H9 (cell line): ENCODE measurements around the gene SNX25. TPM values are rescaled to one million over a fixed set of nuclear protein-coding genes. Genes with fewer than 3 reads are reported as not detected.

Experiments
- DNase-seq: peaks from one replicate; pipeline ENCODE4 v3.0.0-alpha.2; 2017
- H2AFZ ChIP-seq: one replicate; pipeline ENCODE4 v1.6.1; 2013; ENCODE audit warnings: mild to moderate bottlenecking, low read length, control low read depth, moderate library complexity
- H2AK5ac ChIP-seq: 2 replicates; pipeline ENCODE4 v1.6.1; 2013; ENCODE audit warnings: low read length, control low read depth, mixed read lengths; ENCODE audit not compliant: insufficient read length
- H2BK120ac ChIP-seq: one replicate; pipeline ENCODE4 v1.6.1; 2013; ENCODE audit warnings: low read depth, mild to moderate bottlenecking, low read length, control low read depth, inconsistent platforms; ENCODE audit not compliant: poor library complexity, severe bottlenecking
- H2BK12ac ChIP-seq: 2 replicates; pipeline ENCODE4 v1.6.1; 2013; ENCODE audit warnings: low read length, control low read depth, mixed read lengths, low read depth; ENCODE audit not compliant: insufficient read length
- H2BK15ac ChIP-seq: 2 replicates; pipeline ENCODE4 v1.6.1; 2013; ENCODE audit warnings: low read depth, low read length, control low read depth
- H2BK20ac ChIP-seq: one replicate; pipeline ENCODE4 v1.6.1; 2013; ENCODE audit warnings: low read depth, mild to moderate bottlenecking, low read length, control low read depth, inconsistent platforms; ENCODE audit not compliant: poor library complexity, severe bottlenecking
- H2BK5ac ChIP-seq: 2 replicates; pipeline ENCODE4 v1.6.1; 2013; ENCODE audit warnings: low read length, control low read depth, mixed read lengths; ENCODE audit not compliant: insufficient read length
- H3K14ac ChIP-seq: 2 replicates; pipeline ENCODE4 v1.6.1; 2013; ENCODE audit warnings: low read length, control low read depth; ENCODE audit not compliant: insufficient read depth
- H3K18ac ChIP-seq: 2 replicates; pipeline ENCODE4 v1.6.1; 2013; ENCODE audit warnings: low read depth, mild to moderate bottlenecking, mixed read lengths, low read length, control low read depth; ENCODE audit not compliant: insufficient read length
- H3K23ac ChIP-seq: 2 replicates; pipeline ENCODE4 v1.6.1; 2013; ENCODE audit warnings: low read length, control low read depth, mixed read lengths, low read depth; ENCODE audit not compliant: insufficient read length
- H3K23me2 ChIP-seq: 2 replicates; pipeline ENCODE4 v1.6.1; 2013; ENCODE audit warnings: low read depth, mild to moderate bottlenecking, mixed read lengths, low read length, control low read depth; ENCODE audit not compliant: insufficient read length, poor library complexity, severe bottlenecking
- H3K27ac ChIP-seq: 2 replicates; pipeline ENCODE4 v1.5.1; 2013; ENCODE audit warnings: low read length, control low read depth, mixed read lengths, low read depth; ENCODE audit not compliant: insufficient read length
- H3K27me3 ChIP-seq: 2 replicates; pipeline ENCODE4 v1.6.1; 2013; ENCODE audit warnings: low read length, control low read depth, inconsistent platforms; ENCODE audit not compliant: insufficient read depth
- H3K4ac ChIP-seq: 2 replicates; pipeline ENCODE4 v1.6.1; 2013; ENCODE audit warnings: low read depth, mild to moderate bottlenecking, control low read depth, inconsistent platforms, low read length, moderate library complexity
- H3K4me1 ChIP-seq: 2 replicates; pipeline ENCODE4 v1.6.1; 2013; ENCODE audit warnings: low read length, control low read depth, inconsistent platforms; ENCODE audit not compliant: insufficient read depth
- H3K4me2 ChIP-seq: 2 replicates; pipeline ENCODE4 v1.6.1; 2013; ENCODE audit warnings: low read length, control low read depth, mixed read lengths; ENCODE audit not compliant: insufficient read length, insufficient read depth
- H3K56ac ChIP-seq: 2 replicates; pipeline ENCODE4 v1.6.1; 2013; ENCODE audit warnings: low read depth, mild to moderate bottlenecking, mixed read lengths, low read length, control low read depth; ENCODE audit not compliant: insufficient read length
- H3K79me1 ChIP-seq: 2 replicates; pipeline ENCODE4 v1.6.1; 2013; ENCODE audit warnings: low read depth, mild to moderate bottlenecking, moderate library complexity, low read length, control low read depth, inconsistent platforms; ENCODE audit not compliant: insufficient read depth, poor library complexity, severe bottlenecking
- H3K79me2 ChIP-seq: 2 replicates; pipeline ENCODE4 v1.6.1; 2013; ENCODE audit warnings: low read length, control low read depth, inconsistent platforms; ENCODE audit not compliant: insufficient read depth
- H3K9ac ChIP-seq: 2 replicates; pipeline ENCODE4 v1.6.1; 2013; ENCODE audit warnings: low read length, control low read depth, mixed read lengths; ENCODE audit not compliant: insufficient read length; ENCODE audit errors: extremely low read depth
- H3K9me3 ChIP-seq: one replicate; pipeline ENCODE4 v1.6.1; 2013; ENCODE audit warnings: low read depth, low read length, inconsistent platforms; ENCODE audit not compliant: control insufficient read depth
- H3T11ph ChIP-seq: one replicate; pipeline ENCODE4 v1.6.1; 2013; ENCODE audit warnings: mild to moderate bottlenecking, low read length, control low read depth, inconsistent platforms
- H4K20me1 ChIP-seq: one replicate; pipeline ENCODE4 v1.6.1; 2013; ENCODE audit not compliant: control insufficient read depth, insufficient read length, insufficient read depth
- H4K5ac ChIP-seq: 2 replicates; pipeline ENCODE4 v1.6.1; 2013; ENCODE audit warnings: low read depth, mild to moderate bottlenecking, mixed read lengths, low read length, control low read depth; ENCODE audit not compliant: insufficient read length
- H4K8ac ChIP-seq: replicated peaks from 2 replicates; pipeline ENCODE4 v1.6.1; 2013; ENCODE audit warnings: low read length, control low read depth, mixed read lengths, low read depth; ENCODE audit not compliant: insufficient read length
- H4K91ac ChIP-seq: 2 replicates; pipeline ENCODE4 v1.6.1; 2013; ENCODE audit warnings: low read depth, mild to moderate bottlenecking, moderate library complexity, mixed read lengths, low read length, control low read depth; ENCODE audit not compliant: insufficient read length
- H3K27ac Mint-ChIP-seq, 3 experiments: 2 replicates in 2 of 3; 3 replicates in 1 of 3; pipeline ENCODE4 v1.8.0; 2020 to 2021; ENCODE audit warnings: mixed read lengths in 3 of 3, mild to moderate bottlenecking in 1 of 3, moderate library complexity in 1 of 3
- H3K27me3 Mint-ChIP-seq: 2 replicates; pipeline ENCODE4 v1.8.0; 2021; ENCODE audit warnings: low read depth, mild to moderate bottlenecking, moderate library complexity, mixed read lengths
- H3K36me3 Mint-ChIP-seq, 3 experiments: 2 replicates in 2 of 3; 3 replicates in 1 of 3; pipeline ENCODE4 v1.8.0; 2020 to 2021; ENCODE audit warnings: low read depth in 3 of 3, mixed read lengths in 3 of 3; ENCODE audit not compliant: insufficient read depth in 1 of 3
- H3K4me1 Mint-ChIP-seq, 2 experiments: 2 replicates each; pipeline ENCODE4 v1.8.0; 2020; ENCODE audit warnings: mixed read lengths in 2 of 2
- H3K4me3 Mint-ChIP-seq, 2 experiments: 2 replicates in 1 of 2; 3 replicates in 1 of 2; pipeline ENCODE4 v1.8.0; 2020 to 2021; ENCODE audit warnings: mild to moderate bottlenecking in 2 of 2, mixed read lengths in 2 of 2, moderate library complexity in 1 of 2
- H3K9me3 Mint-ChIP-seq, 2 experiments: 2 replicates in 1 of 2; 3 replicates in 1 of 2; pipeline ENCODE4 v1.8.0; 2020; ENCODE audit warnings: mild to moderate bottlenecking in 2 of 2, mixed read lengths in 2 of 2, moderate library complexity in 1 of 2
- CTCF ChIP-seq: fragments of 200-600 bp; sonication (generic); conservative IDR thresholded peaks from 3 replicates; pipeline ENCODE4 v1.8.0; 2021; ENCODE audit warnings: antibody characterized with exemption, mild to moderate bottlenecking
- WGBS: extraction: QIAGEN DNeasy Blood & Tissue Kit; methylation state at CpG from one replicate; pipeline ENCODE4 v1.1.7; 2013; ENCODE audit warnings: missing lambda C conversion rate, low lambda C conversion rate, mixed read lengths; ENCODE audit not compliant: insufficient read length; ENCODE audit errors: extremely low coverage; 5-methylcytosine and 5-hydroxymethylcytosine counted together
- total RNA-seq: library from RNA; stranded (reverse); gene quantifications from 2 replicates; pipeline ENCODE4 v1.2.1, GENCODE V29; 2021

The SNX25 gene
- total RNA-seq, 1 experiment from 2014 or later = 28.2 TPM

GRCh38 chr4:185282968-185283367 is 73.6 kb downstream of the SNX25 start:
- Histone ChIP-seq H3K27me3 (no peaks in the 10 kb centered on the region), H3K18ac (no peak overlapping the region), H2BK20ac (no peak overlapping the region), H3K79me1 (no peaks in the 10 kb centered on the region), H4K91ac (no peak overlapping the region), H3K9ac (no peak overlapping the region), H3K23ac (no peak overlapping the region), H3K4me1 (no peaks in the 10 kb centered on the region), H2BK12ac (no peak overlapping the region), H3T11ph (no peak overlapping the region), H2BK15ac (no peak overlapping the region), H3K14ac (no peak overlapping the region), H4K5ac (no peak overlapping the region), H2AK5ac (no peak overlapping the region), H3K79me2 (no peaks in the 10 kb centered on the region), H2BK120ac (no peak overlapping the region), H3K56ac (no peak overlapping the region), H3K4me2 (no peak overlapping the region), H2AFZ (no peak overlapping the region), H2BK5ac (no peak overlapping the region), H3K27ac (no peak overlapping the region), H3K9me3 (no peaks in the 10 kb centered on the region), H4K8ac (no peak overlapping the region), H4K20me1 (no peaks in the 10 kb centered on the region), H3K4ac (no peak overlapping the region), H3K23me2 (no peaks in the 10 kb centered on the region)
- no peak for DNase-seq
- H3K9me3 Mint-ChIP-seq = no peaks in the 10 kb centered on the region
- H3K27me3 Mint-ChIP-seq = no peaks in the 10 kb centered on the region
- TF ChIP-seq CTCF = no peak
- no peak overlapping the region for H3K27ac Mint-ChIP-seq
- no CpG with 5 or more reads among the region's 1 CpG for WGBS
- H3K36me3 Mint-ChIP-seq = peaks cover 0 to 2% (median 0%) of the 10 kb centered on the region in 3 experiments; a peak in 2 of 7 replicates
- H3K4me1 Mint-ChIP-seq = peaks cover 10% of the 10 kb centered on the region in 2 experiments
- H3K4me3 Mint-ChIP-seq = no peak overlapping the region; a peak in 1 of 5 replicates
